Measurements from ENCODE around the gene CRX.
A peak's percentile ranks its signal among the peaks of the same experiment; 100 is the strongest.
"Not testable (repeated sequence)": the region's sequence is repeated elsewhere in the genome, so short reads cannot be mapped to it uniquely, and the experiment has no call there.

Gene CRX

DNA sequence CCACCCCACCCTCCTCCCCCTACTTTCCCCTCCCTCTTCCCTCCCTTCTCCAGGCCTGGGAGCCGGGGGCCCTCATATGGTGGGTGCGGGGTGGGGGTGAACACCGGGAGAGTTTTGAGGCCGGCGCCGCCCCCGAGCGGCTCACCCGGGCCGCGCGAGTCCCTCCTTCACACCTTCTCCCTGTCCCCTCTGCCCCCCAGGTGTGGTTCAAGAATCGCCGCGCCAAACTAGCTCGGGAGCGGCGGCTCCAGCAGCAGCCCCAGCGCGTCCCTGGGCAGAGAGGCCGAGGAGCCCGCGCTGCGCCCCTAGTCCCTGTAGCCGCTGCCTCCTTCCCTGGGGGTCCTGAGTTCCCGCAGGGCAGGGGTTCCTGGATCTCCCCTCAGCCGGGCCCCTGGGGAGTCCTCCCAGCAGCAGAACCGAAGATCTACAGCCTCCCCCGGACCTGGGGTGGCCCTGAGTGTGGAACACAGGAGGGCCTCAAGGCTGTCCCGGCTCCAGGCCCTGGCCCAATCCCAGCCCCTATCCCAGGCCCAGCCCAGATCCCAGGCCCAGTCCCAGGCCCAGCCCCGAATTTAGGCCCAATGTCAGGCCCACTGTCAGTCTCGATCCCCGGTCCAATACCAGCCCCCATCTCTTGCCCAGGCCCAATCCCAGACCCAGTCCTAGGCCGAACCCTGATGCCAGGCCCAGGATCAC is 39.0 kb downstream of the CRX start:
- no peak for DNase-seq

GRCh38 chr19:47861630-47862029 is 39.9 kb downstream of the CRX start:
- no peak for DNase-seq

- DNase-seq, result peak; percentile 57
Measured at GRCh38 chr19:47863514-47863936, 41.8 kb downstream of the CRX start.

GRCh38 chr19:47865166-47865565 is 43.4 kb downstream of the CRX start:
- no peak for DNase-seq

GRCh38 chr19:47878906-47879305 is 57.2 kb downstream of the CRX start:
- no peak for DNase-seq

GRCh38 chr19:47879385-47879784 is 57.6 kb downstream of the CRX start:
- not testable (repeated sequence) for DNase-seq

- no peak for DNase-seq
Measured at GRCh38 chr19:47881757-47882156, 60.0 kb downstream of the CRX start.

- no peak for DNase-seq
Measured at GRCh38 chr19:47882890-47883289, 61.2 kb downstream of the CRX start.

GRCh38 chr19:47885067-47885463 is 63.3 kb downstream of the CRX start:
- DNase-seq, result no peak

- no peak for DNase-seq
Measured at GRCh38 chr19:47886010-47886559, 64.3 kb downstream of the CRX start, which contains the start of gene SULT2A1. Gene SULT2A1 (minus strand): TSS chr19:47886315. CDS start chr19:47886257, 58 bp downstream.

DNA sequence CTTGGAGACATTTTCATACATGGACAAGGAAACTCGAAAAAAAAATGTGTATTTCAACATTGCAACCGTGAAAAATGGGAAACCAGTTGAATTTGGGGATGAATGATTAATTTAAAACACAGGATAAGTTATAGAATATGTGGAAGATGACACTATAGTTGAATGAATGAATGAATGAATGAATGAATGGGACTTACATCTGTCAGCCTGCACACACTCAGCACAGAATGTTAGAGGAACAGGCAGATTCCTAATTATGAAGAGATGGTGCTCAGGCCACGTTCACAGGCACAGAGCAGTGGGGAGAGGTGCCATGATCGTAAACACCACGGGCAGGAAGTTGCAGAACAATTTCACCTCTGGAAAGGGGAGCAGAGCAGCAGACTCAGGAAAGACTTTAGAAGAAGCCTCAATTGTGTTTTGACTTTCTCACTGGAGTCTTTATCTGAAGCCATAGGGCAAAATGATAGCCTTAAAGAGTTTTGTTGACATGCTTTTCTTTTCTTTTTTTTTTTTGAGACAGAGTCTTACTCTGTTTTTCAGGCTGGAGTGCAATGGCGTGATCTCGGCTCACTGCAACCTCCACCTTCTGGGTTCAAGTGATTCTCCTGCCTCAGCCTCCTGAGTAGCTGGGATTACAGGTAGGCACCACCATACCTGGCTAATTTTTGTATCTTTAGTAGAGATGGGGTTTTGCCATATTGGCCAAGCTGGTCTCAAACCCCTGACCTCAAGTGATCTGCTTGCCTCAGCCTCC is 69.3 kb downstream of the CRX start:
- DNase-seq, result no peak

DNA sequence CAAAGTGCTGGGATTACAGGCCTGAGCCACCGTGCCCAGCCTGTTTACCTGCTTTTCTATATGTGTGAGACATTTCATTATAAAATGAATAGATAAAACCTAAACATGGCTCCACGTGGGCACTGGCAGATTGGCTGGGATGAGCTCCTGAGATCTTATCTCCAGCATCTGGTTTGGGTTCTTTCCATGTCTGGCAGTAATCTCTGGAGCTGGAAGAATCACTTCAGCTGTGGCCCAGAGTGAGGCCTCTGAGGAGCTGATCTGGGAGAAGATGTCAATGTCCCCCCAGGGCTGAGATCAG is 69.8 kb downstream of the CRX start:
- no peak for DNase-seq

DNA sequence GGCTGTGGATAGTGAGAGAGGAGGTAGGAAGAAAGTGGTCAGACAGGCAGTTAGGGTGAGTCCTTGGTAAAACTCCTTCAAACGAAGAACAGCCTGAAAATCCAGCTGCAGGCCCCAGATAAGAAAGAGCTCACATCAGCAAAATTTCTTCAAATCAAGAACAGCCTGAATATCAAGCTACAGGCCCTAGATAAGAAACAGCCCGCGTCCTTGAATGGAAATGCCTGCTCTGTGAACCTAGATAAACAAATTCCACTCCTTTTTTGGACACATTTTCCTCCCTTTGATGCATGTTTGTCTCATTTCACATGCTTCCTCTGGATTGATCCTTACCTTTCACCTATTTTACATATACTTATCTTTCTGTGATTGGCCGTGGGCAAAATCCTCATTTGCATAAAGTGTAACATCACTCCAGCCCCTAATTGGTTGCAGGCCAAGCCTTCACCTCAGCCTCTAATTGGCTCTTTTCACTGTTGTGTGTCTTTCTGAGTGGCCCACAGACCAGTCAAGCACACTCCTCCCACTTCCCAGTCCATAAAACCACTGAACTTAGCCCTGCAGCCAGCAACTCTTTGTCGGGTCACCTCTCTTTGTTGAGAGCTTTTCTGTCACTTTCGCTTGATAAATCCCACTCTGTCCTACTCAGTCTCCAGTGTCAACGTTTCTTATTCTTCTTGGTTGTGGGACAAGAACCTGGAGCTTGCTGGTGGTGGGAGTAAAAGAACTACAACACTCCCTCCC is 70.4 kb downstream of the CRX start:
- no peak for DNase-seq

All from fibroblast of upper back skin (primary cell).